ENCODE data around the gene TREM2.

TREM2 gene

DNA sequence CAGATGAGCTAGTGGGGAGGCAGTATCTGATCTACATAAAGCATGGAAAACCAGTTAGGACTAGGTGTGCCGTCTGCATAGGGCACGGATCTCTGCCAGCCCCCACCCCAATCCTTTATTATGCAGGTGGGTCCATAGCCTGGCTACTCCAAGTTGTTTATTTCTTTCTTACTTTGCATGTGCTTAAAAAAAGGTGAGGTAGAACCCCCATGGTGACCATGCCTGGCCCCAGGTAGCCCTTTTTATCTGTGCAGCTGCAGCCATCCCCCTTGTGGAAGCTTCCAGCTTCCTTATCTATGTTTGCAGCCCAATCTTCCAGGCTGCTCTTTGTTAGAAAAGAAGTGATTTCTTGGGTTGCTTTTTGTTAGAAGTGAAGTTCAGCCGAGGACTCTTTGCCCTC lies 9.0 kb upstream of the TREM2 start:
- FAIRE-seq (no peak), DNase-seq (ENCODE audit: insufficient read length, low spot score) (no peak)

DNA sequence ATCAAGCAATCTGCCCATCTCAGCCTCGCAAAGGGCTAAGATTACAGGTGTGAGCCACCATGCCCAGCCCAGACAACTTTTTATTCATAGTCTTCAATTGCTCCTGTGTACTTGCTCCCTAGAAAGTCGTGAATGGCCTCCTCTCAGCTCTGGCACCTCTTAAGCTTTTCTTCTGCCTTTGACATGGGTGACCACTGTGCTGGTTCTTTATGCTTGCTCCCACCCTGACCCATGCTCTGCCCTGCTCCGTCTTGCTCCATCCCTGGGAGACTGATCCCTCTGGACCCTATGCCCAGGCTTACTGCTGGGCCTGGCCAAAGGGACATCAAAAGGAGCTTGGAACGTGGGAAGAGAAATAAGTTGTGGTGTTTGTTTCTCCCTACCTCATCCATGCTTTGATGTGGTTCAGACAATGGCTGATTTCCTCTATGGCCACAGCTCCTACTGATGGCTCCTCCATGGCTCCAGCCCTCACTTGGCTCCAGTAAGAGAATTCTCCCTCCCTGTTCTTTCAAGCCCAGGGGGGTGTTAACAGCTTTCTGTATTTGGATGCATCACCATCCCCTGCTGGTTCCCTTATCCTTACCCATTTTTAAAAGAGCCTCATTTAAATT lies 7.7 kb upstream of the TREM2 start:
- no peak for DNase-seq (ENCODE audit: insufficient read length, low spot score)
- TF ChIP-seq, protein P1, sequence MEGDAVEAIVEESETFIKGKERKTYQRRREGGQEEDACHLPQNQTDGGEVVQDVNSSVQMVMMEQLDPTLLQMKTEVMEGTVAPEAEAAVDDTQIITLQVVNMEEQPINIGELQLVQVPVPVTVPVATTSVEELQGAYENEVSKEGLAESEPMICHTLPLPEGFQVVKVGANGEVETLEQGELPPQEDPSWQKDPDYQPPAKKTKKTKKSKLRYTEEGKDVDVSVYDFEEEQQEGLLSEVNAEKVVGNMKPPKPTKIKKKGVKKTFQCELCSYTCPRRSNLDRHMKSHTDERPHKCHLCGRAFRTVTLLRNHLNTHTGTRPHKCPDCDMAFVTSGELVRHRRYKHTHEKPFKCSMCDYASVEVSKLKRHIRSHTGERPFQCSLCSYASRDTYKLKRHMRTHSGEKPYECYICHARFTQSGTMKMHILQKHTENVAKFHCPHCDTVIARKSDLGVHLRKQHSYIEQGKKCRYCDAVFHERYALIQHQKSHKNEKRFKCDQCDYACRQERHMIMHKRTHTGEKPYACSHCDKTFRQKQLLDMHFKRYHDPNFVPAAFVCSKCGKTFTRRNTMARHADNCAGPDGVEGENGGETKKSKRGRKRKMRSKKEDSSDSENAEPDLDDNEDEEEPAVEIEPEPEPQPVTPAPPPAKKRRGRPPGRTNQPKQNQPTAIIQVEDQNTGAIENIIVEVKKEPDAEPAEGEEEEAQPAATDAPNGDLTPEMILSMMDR (IDR thresholded peaks at IDR 0.05; ENCODE audit: insufficient read depth, missing control alignments), result no peak
- FAIRE-seq, result no peak

More for the DNA sequence above, 9.0 kb upstream of the TREM2 start:
- TF ChIP-seq, protein P1 (IDR thresholded peaks at IDR 0.05; ENCODE audit: insufficient read depth, missing control alignments), result no peak

DNA sequence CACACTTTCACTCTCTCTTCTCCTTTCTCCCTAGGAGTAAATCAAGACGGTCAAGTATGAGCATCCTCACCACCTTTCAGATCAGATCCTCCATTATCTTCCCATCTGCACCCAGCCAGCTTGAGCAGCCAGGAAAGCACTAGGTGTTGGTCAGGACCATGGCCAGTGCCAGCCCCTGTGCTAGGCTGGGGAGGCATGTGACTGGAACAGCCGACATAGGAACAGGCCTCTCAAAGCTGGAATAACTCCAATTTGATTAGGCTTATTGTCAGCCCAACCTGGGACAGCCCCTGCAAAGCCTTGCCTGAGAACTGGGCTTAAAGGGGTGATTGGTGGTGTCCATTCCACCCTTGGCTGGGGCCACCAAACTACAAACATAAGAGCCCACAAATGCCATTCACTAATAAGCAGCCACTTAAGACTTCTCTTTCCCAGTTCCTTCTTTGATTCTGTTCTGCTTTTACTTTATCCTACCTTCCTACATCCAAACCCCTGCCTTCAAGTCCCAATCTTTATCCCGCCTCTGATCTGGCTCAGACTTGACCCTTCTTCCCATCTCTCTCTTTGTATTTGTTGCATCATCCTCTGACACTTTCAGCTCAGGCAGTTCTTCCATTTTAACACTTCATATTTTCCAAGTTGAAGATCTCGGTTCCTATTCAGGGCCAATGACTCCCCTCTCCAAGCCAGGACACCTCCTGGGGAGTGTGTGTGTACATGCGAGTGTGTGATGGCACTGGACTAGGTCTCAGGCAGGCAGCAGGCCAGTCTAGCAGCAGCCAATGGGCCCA lies 4.5 kb upstream of the TREM2 start:
- TF ChIP-seq, protein P1 (IDR thresholded peaks at IDR 0.05; ENCODE audit: insufficient read depth, missing control alignments), result no peak
- FAIRE-seq (no peak), DNase-seq (ENCODE audit: insufficient read length, low spot score) (no peak)

DNA sequence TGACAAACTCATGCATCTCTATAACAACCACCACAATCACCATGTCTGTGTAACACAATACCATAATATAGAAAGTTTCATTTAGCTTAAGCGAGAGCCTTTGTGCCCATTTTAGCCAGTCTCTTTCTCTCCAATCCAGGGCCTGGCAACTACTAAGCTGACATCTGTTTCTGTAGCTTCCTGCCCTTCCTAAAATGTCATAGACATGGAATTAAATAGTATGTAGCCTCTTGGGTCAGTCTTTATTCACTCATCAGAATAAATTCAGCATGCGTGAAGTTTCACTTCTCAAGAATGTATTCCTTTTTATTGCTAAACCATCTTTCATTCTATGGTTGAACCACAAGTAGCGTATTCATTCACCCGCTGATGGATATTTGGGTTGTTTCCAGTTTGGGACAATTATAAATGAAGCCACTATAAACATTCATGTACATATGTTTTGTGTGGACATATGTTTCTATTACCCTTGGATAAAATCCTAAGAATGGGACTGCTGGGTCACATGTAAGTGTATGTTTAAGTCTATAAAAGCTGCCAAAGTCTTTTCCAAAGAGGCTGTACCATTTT lies 1.7 kb upstream of the TREM2 start:
- TF ChIP-seq, protein P1 (IDR thresholded peaks at IDR 0.05; ENCODE audit: insufficient read depth, missing control alignments), result no peak
- FAIRE-seq, result no peak
- DNase-seq (ENCODE audit: insufficient read length, low spot score), result no peak

DNA sequence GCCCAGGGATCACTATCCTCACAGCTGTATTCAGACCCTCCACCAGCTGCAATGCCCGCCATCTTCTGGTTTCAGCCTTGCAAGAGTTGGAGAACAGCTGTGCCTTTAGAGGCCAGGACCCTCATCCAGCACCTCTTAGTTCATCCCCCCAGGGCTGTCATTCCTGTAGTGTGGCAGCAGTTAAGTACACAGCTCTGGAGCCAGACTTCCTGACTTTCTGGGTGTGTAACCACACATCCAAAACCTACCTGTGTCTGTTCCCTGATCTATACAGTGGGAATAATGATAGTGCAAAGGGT lies 452 bp upstream of the TREM2 start:
- TF ChIP-seq, protein P1 (IDR thresholded peaks at IDR 0.05; ENCODE audit: insufficient read depth, missing control alignments), result no peak
- FAIRE-seq, result no peak
- DNase-seq (ENCODE audit: insufficient read length, low spot score), result no peak

DNA sequence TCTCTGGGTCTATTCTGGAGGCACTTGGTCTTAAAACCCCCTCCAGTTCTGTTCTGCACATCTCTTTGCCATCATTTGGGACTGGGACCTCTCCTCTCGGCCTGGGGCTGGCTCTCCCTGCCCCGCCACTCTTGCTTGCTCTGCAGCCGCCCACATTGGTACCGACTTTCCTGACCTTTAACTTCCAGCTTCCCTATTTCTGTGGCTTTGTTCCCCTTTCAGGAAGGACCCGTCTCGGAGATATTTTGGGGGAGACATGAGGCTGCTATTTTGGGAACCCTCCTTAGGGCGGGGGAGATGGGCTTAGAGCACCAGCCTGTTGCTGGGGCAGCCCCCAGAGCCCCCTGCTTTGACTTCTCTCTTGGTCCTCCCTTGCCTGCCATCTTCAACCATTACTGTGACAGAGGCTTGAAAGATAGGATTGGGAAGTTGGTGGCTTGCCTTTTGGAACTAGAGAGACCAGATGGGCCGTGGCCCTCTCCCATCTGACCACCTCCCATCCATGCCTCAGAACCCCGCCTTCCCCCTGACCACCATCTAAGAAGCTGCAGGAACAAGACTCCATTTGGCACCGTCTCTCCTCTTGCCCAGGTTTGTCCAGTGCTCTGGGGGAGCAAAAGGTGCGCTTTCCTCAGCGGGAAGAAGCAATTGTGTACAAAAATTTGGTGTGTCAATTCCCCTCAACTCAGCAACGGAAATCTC lies 914 bp downstream of the TREM2 start:
- TF ChIP-seq, protein P1 (IDR thresholded peaks at IDR 0.05; ENCODE audit: insufficient read depth, missing control alignments), result no peak
- no peak for FAIRE-seq
- no peak for DNase-seq (ENCODE audit: insufficient read length, low spot score)

All from D721Med (cell line).